ENCODE data around the gene NAALADL2.

Gene NAALADL2

GRCh38 chr3:175325440-175325839 lies 466.3 kb downstream of the NAALADL2 start:
- no peak for TF ChIP-seq RAD21 (IDR thresholded peaks at IDR 0.05; ENCODE audit: low read depth)
- TF ChIP-seq ZBTB7A (IDR thresholded peaks at IDR 0.05; ENCODE audit: low read depth): no peak
- TF ChIP-seq CEBPB (IDR thresholded peaks at IDR 0.05): no peak
- TF ChIP-seq USF1 (IDR thresholded peaks at IDR 0.05): no peak
- TF ChIP-seq EGR1 (IDR thresholded peaks at IDR 0.05): no peak
- no peak for TF ChIP-seq YY1 (IDR thresholded peaks at IDR 0.05; ENCODE audit: low read depth)
- TF ChIP-seq CREB1 (IDR thresholded peaks at IDR 0.05; ENCODE audit: low read depth): no peak
- TF ChIP-seq EP300 (IDR thresholded peaks at IDR 0.05; ENCODE audit: borderline replicate concordance): no peak
- no peak for TF ChIP-seq TAF1 (IDR thresholded peaks at IDR 0.05; ENCODE audit: low read depth)
- TF ChIP-seq MAX (IDR thresholded peaks at IDR 0.05): no peak
- TF ChIP-seq NFIC (IDR thresholded peaks at IDR 0.05): no peak
- no peak for TF ChIP-seq REST (IDR thresholded peaks at IDR 0.05; ENCODE audit: low read depth)

- no peak for TF ChIP-seq YY1 (IDR thresholded peaks at IDR 0.05; ENCODE audit: low read depth)
- TF ChIP-seq TAF1 (IDR thresholded peaks at IDR 0.05; ENCODE audit: low read depth): no peak
- no peak for TF ChIP-seq REST (IDR thresholded peaks at IDR 0.05; ENCODE audit: low read depth)
- no peak for TF ChIP-seq USF1 (IDR thresholded peaks at IDR 0.05)
- no peak for TF ChIP-seq FOXM1 (IDR thresholded peaks at IDR 0.05; ENCODE audit: borderline replicate concordance, low read depth)
- TF ChIP-seq CREB1 (IDR thresholded peaks at IDR 0.05; ENCODE audit: low read depth): no peak
- TF ChIP-seq MAX (IDR thresholded peaks at IDR 0.05): no peak
- no peak for TF ChIP-seq EGR1 (IDR thresholded peaks at IDR 0.05)
- no peak for TF ChIP-seq TEAD4 (IDR thresholded peaks at IDR 0.05)
- TF ChIP-seq RAD21 (IDR thresholded peaks at IDR 0.05; ENCODE audit: low read depth): no peak
- TF ChIP-seq NFIC (IDR thresholded peaks at IDR 0.05): no peak
- no peak for TF ChIP-seq TCF12 (IDR thresholded peaks at IDR 0.05; ENCODE audit: low read depth)
- TF ChIP-seq EP300 (IDR thresholded peaks at IDR 0.05; ENCODE audit: borderline replicate concordance): no peak
- TF ChIP-seq CEBPB (IDR thresholded peaks at IDR 0.05): no peak
Measured at GRCh38 chr3:175326041-175326440, 466.9 kb downstream of the NAALADL2 start.

- TF ChIP-seq TCF12 (IDR thresholded peaks at IDR 0.05; ENCODE audit: low read depth) (no peak), FOXM1 (IDR thresholded peaks at IDR 0.05; ENCODE audit: borderline replicate concordance, low read depth) (no peak), ZBTB7A (IDR thresholded peaks at IDR 0.05; ENCODE audit: low read depth) (no peak), MAX (IDR thresholded peaks at IDR 0.05) (no peak), CREB1 (IDR thresholded peaks at IDR 0.05; ENCODE audit: low read depth) (no peak), TEAD4 (IDR thresholded peaks at IDR 0.05) (no peak), TAF1 (IDR thresholded peaks at IDR 0.05; ENCODE audit: low read depth) (no peak), EGR1 (IDR thresholded peaks at IDR 0.05) (no peak), YY1 (IDR thresholded peaks at IDR 0.05; ENCODE audit: low read depth) (no peak), CEBPB (IDR thresholded peaks at IDR 0.05) (no peak), USF1 (IDR thresholded peaks at IDR 0.05) (no peak), RAD21 (IDR thresholded peaks at IDR 0.05; ENCODE audit: low read depth) (no peak), REST (IDR thresholded peaks at IDR 0.05; ENCODE audit: low read depth) (no peak), EP300 (IDR thresholded peaks at IDR 0.05; ENCODE audit: borderline replicate concordance) (no peak), NFIC (IDR thresholded peaks at IDR 0.05) (no peak)
Measured at GRCh38 chr3:175329373-175329772, 470.2 kb downstream of the NAALADL2 start.

GRCh38 chr3:175335229-175335628 lies 476.1 kb downstream of the NAALADL2 start:
- no peak for TF ChIP-seq EP300 (IDR thresholded peaks at IDR 0.05; ENCODE audit: borderline replicate concordance)
- no peak for TF ChIP-seq USF1 (IDR thresholded peaks at IDR 0.05)
- no peak for TF ChIP-seq YY1 (IDR thresholded peaks at IDR 0.05; ENCODE audit: low read depth)
- no peak for TF ChIP-seq CEBPB (IDR thresholded peaks at IDR 0.05)
- TF ChIP-seq MAX (IDR thresholded peaks at IDR 0.05): no peak
- no peak for TF ChIP-seq NFIC (IDR thresholded peaks at IDR 0.05)
- TF ChIP-seq RAD21 (IDR thresholded peaks at IDR 0.05; ENCODE audit: low read depth): no peak
- no peak for TF ChIP-seq EGR1 (IDR thresholded peaks at IDR 0.05)
- no peak for TF ChIP-seq REST (IDR thresholded peaks at IDR 0.05; ENCODE audit: low read depth)
- no peak for TF ChIP-seq TEAD4 (IDR thresholded peaks at IDR 0.05)
- TF ChIP-seq ZBTB7A (IDR thresholded peaks at IDR 0.05; ENCODE audit: low read depth): no peak
- TF ChIP-seq FOXM1 (IDR thresholded peaks at IDR 0.05; ENCODE audit: borderline replicate concordance, low read depth): no peak
- TF ChIP-seq TCF12 (IDR thresholded peaks at IDR 0.05; ENCODE audit: low read depth): no peak
